ENCODE results near the gene SRM.
"Not testable (repeated sequence)": the region's sequence is repeated elsewhere in the genome, so short reads cannot be mapped to it uniquely, and the experiment has no call there.

Gene SRM

DNA sequence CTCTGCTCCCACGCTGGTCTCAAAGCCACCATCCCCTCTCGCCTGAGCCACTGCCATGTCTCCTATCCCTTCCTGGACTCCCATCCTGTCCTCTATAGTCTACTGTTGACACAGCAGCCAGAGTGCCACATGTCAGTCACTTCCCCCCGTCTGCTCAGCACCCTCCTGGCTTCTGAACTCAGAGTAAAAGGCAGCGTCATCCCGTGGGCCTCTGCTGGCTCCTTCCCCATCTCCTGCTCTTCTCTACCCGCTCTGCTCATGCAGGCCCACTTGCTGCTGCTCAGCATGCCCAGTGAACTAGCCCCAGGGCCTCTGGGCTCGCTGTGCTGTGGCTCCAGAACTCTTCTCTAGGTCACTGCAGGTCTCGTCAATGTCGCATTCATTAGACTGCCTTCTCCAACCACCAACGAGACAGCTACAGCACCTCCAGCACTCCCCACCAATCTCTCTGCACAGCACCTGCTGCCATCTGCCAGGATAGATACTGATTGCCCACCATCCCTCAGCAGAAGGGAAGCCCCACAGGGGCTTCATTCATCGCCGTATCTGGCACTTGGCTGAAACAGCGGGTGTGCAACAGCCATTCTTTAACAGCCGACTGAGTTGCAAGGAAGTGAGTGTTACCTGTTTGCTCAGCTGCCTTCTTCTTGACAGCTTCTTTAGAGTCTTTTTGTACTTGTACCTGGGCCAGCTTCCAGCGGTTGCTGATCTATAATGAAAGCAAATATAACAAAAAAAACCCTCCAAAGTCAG is 11.8 kb upstream of the SRM start:
- TF ChIP-seq, protein P1, sequence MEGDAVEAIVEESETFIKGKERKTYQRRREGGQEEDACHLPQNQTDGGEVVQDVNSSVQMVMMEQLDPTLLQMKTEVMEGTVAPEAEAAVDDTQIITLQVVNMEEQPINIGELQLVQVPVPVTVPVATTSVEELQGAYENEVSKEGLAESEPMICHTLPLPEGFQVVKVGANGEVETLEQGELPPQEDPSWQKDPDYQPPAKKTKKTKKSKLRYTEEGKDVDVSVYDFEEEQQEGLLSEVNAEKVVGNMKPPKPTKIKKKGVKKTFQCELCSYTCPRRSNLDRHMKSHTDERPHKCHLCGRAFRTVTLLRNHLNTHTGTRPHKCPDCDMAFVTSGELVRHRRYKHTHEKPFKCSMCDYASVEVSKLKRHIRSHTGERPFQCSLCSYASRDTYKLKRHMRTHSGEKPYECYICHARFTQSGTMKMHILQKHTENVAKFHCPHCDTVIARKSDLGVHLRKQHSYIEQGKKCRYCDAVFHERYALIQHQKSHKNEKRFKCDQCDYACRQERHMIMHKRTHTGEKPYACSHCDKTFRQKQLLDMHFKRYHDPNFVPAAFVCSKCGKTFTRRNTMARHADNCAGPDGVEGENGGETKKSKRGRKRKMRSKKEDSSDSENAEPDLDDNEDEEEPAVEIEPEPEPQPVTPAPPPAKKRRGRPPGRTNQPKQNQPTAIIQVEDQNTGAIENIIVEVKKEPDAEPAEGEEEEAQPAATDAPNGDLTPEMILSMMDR (IDR thresholded peaks at IDR 0.05; ENCODE audit: low read depth, low read length, missing control alignments): no peak
- DNase-seq (ENCODE audit: extremely low read depth, low read depth): no peak
- no peak overlapping the region for H3K4me3 ChIP-seq (replicated peaks; ENCODE audit: low read depth, low read length)

DNA sequence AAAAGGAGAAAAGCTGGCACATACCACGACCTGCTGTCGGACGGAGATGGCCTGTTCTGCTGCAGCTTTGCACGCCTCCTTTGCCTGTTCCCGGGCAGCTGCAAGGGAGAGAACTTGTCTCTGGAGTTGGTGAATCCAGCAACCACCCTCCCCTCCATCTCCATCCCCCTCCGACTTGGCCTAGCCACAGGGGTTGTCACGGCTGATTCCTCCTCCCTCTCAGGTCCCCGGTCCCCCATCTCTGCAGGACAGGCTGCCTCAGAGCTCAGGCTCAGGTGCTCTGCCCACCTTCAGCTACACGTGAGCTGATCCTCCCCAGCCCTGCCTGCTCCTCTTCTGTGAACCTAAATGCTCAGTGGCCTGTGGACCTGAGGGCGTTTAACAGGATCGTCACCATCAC is 11.1 kb upstream of the SRM start:
- no peak for DNase-seq (ENCODE audit: extremely low read depth, low read depth)
- no peak overlapping the region for H3K4me3 ChIP-seq (replicated peaks; ENCODE audit: low read depth, low read length)
- TF ChIP-seq, protein P1 (IDR thresholded peaks at IDR 0.05; ENCODE audit: low read depth, low read length, missing control alignments): no peak

GRCh38 chr1:11068600-11069473 is 9.0 kb upstream of the SRM start:
- H3K4me3 ChIP-seq (replicated peaks; ENCODE audit: low read depth, low read length): no peak overlapping the region
- no peak for DNase-seq (ENCODE audit: extremely low read depth, low read depth)
- TF ChIP-seq, protein P1 (IDR thresholded peaks at IDR 0.05; ENCODE audit: low read depth, low read length, missing control alignments): no peak

DNA sequence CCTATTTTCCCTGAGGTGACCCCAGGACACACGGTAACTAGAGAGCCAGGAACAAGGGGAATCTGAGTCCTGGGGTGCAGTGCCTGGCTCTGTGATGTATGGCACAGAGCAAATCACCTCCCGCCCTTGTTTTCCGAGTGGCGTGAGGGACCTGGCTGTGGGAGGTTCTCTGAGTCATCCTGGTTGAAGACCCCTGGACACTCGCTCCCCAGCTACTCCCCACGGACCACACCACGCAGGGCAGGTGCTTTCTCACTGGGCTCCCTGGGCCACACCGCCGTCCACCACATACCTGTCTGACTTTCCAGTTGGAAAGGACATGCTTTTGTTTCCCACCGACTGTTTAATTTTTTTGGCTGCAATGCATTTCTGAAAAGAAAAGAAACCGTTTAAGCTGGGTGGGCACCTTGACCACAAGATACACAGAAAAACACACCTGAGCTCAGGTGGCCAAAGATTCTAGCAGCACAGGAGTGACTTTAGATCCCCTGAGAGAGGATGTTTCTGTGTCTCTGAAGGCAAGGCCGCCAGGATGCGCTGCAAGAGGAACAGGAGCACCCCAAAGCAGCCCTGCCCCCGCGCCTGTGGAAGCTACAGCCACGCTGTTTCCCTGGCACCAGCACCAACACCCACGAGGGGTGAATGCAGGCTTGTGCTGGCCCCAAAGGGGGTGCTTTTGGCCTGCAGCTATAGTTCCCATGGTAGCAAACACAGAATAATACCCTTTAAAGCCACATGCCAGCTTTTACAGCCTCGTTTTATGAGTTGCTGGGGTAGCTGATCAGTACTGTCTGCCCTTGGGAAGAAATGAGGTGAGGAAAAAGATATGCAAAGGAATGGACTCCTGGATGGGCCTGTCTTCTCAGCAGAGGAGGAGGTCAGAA is 8.1 kb upstream of the SRM start:
- no peak overlapping the region for H3K4me3 ChIP-seq (replicated peaks; ENCODE audit: low read depth, low read length)
- TF ChIP-seq, protein P1 (IDR thresholded peaks at IDR 0.05; ENCODE audit: low read depth, low read length, missing control alignments): no peak
- DNase-seq (ENCODE audit: extremely low read depth, low read depth): no peak

- TF ChIP-seq, protein P1 (IDR thresholded peaks at IDR 0.05; ENCODE audit: low read depth, low read length, missing control alignments): no peak
- no peak for DNase-seq (ENCODE audit: extremely low read depth, low read depth)
- no peak overlapping the region for H3K4me3 ChIP-seq (replicated peaks; ENCODE audit: low read depth, low read length)
Observed at GRCh38 chr1:11065796-11066195, 6.0 kb upstream of the SRM start.

GRCh38 chr1:11064942-11065341 is 5.1 kb upstream of the SRM start:
- no peak for DNase-seq (ENCODE audit: extremely low read depth, low read depth)
- H3K4me3 ChIP-seq (replicated peaks; ENCODE audit: low read depth, low read length): no peak overlapping the region
- TF ChIP-seq, protein P1 (IDR thresholded peaks at IDR 0.05; ENCODE audit: low read depth, low read length, missing control alignments): no peak

DNA sequence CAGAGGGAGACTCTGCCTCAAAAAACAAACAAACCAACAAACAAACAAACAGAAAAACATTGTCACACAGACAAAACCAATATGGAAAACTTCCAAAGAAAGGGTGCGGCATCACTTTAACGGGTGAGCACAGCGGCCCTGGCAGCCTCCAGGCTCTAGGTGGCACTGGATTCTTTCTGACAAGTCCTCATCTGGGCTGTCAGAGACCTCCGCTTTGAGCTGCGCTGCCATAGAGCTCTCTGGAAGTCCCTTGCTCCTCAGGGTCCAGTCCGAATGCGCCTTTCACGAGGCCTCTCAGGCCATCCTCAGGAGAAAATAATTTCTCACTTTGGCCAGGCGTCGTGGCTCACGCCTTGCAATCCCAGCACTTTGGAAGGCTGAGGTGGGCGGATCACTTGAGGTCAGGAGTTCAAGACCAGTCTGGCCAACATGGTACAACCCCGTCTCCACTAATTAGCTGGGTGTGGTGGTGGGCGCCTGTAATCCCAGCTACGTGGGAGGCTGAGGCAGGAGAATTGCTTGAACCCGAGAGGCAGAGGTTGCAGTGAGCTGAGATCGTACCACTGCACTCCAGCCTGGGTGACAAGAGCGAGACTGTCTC is 4.2 kb upstream of the SRM start:
- DNase-seq (ENCODE audit: extremely low read depth, low read depth); H3K4me3 ChIP-seq (replicated peaks; ENCODE audit: low read depth, low read length): not testable (repeated sequence)
